Measurements from ENCODE around the gene NFX1.
"Not testable (repeated sequence)": the region's sequence is repeated elsewhere in the genome, so short reads cannot be mapped to it uniquely, and the experiment has no call there.

The NFX1 gene

GRCh38 chr9:33340186-33340585 lies 49.9 kb downstream of the NFX1 start:
- CTCF ChIA-PET, result no interaction called here
- Mint-ChIP-seq H3K9me3 (peaks cover 23% of the 10 kb centered on the region), H3K4me3 (no peak overlapping the region), H3K36me3 (peaks cover 55% of the 10 kb centered on the region), H3K4me1 (peaks cover 9% of the 10 kb centered on the region), H3K27ac (no peak overlapping the region), H3K27me3 (no peaks in the 10 kb centered on the region)
- DNase-seq, result no peak

DNA sequence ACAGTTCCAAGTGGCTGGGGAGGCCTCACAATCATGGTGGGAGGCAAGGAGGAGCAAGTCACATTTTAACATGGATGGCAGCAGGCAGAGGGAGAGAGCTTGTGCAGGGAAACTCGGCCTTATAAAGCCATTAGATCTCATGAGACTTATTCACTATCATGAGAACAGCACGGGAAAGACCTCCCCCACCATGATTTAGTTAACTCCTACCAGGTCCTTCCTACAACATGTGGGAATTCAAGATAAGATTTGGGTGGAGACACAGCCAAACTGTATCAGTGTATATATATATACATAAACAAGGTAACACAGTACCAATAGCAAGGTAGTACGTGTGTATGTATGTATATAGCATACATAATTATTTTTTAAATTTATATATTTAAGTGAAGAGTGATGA lies 50.9 kb downstream of the NFX1 start:
- Mint-ChIP-seq H3K4me1 (peaks cover 9% of the 10 kb centered on the region), H3K27me3 (no peaks in the 10 kb centered on the region), H3K27ac (no peak overlapping the region), H3K9me3 (peaks cover 23% of the 10 kb centered on the region), H3K4me3 (no peak overlapping the region), H3K36me3 (peaks cover 57% of the 10 kb centered on the region)
- DNase-seq, result no peak
- CTCF ChIA-PET, result no interaction called here

DNA sequence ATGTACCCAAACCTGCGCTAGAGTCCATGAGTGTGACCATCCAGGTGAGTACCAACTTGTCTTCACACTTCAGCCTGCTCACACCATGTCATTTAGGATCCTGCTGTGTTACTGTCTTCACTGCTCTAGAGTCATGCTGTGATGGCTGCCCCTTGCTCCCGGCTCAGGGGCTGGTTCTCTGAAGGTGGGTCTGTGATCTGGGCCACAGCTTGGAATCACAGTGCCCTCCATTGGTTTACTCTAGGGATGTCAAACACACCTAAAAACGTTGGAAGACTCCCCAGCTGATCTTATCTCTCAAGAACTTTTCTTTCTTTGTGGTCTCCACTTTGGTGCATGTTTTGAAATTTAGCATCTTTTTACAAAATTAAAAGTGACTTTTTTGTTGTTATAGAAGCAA lies 53.8 kb downstream of the NFX1 start:
- peak overlapping the region; percentile 30 for H3K27ac Mint-ChIP-seq
- H3K4me1 Mint-ChIP-seq, result peaks cover 8% of the 10 kb centered on the region
- no peaks in the 10 kb centered on the region for H3K27me3 Mint-ChIP-seq
- DNase-seq, result no peak
- no peak overlapping the region for H3K4me3 Mint-ChIP-seq
- peaks cover 64% of the 10 kb centered on the region for H3K36me3 Mint-ChIP-seq
- CTCF ChIA-PET, result no interaction called here
- peaks cover 18% of the 10 kb centered on the region for H3K9me3 Mint-ChIP-seq

- H3K4me1 Mint-ChIP-seq, result no peaks in the 10 kb centered on the region
- no peaks in the 10 kb centered on the region for H3K27me3 Mint-ChIP-seq
- no peaks in the 10 kb centered on the region for H3K9me3 Mint-ChIP-seq
- no peak overlapping the region for H3K4me3 Mint-ChIP-seq
- peaks cover 47% of the 10 kb centered on the region for H3K36me3 Mint-ChIP-seq
- H3K27ac Mint-ChIP-seq, result no peak overlapping the region
- CTCF ChIA-PET, result no interaction called here
- DNase-seq, result no peak
Observed at GRCh38 chr9:33346564-33346963, 56.2 kb downstream of the NFX1 start.

DNA sequence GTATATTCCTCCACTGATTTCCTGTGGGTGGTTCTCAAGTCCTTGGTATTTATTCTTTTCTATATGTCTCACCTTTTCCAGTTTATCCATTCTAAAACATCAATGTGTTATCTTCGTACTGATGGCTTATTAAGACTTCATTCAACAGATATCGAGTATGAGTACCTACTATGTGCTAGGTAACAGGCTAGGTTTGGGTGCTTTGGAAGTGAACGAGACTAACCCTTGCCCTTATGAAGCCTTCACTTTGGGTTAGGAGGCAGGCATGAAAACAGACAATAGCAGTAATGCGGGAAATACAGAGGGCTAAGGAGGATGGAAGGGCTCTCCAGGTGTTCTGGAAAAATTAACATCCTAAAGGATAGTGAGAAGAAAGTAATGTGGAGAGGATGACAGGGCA lies 58.7 kb downstream of the NFX1 start:
- no peak for DNase-seq
- Mint-ChIP-seq H3K27ac (no peak overlapping the region), H3K9me3 (no peaks in the 10 kb centered on the region), H3K27me3 (no peaks in the 10 kb centered on the region), H3K4me1 (no peaks in the 10 kb centered on the region), H3K4me3 (no peak overlapping the region), H3K36me3 (peaks cover 42% of the 10 kb centered on the region)
- CTCF ChIA-PET, result no interaction called here

DNA sequence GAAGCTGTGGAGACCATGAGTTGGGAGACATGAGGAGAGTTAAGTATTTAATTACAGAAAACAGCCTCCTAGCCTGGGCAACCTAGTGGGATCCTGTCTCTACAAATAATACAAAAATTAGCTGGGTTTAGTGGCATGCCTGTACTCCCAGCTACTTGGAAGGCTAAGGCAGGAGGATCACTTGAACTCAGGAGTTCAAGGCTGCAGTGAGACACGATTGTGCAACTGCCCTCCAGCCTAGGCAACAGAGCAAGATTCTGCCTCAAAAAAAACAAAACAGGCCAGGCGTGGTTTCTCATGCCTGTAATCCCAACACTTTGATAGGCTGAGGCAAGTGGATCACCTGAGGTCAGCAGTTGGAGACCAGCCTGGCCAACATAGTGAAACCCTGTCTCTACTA lies 59.4 kb downstream of the NFX1 start:
- Mint-ChIP-seq H3K36me3 (peaks cover 44% of the 10 kb centered on the region), H3K4me3 (no peak overlapping the region), H3K27ac (no peak overlapping the region), H3K27me3 (no peaks in the 10 kb centered on the region), H3K4me1 (peaks cover 6% of the 10 kb centered on the region), H3K9me3 (no peaks in the 10 kb centered on the region)
- CTCF ChIA-PET, result interaction anchor here (1.6 kb wide), 1 partner anchor 26 kb away, joined by 5 read pairs; no protein-coding TSS in a partner anchor
- no peak for DNase-seq

- H3K36me3 Mint-ChIP-seq, result peaks cover 44% of the 10 kb centered on the region
- no peak overlapping the region for H3K27ac Mint-ChIP-seq
- H3K27me3 Mint-ChIP-seq, result no peaks in the 10 kb centered on the region
- no peak for DNase-seq
- no peaks in the 10 kb centered on the region for H3K9me3 Mint-ChIP-seq
- H3K4me3 Mint-ChIP-seq, result no peak overlapping the region
- H3K4me1 Mint-ChIP-seq, result peaks cover 11% of the 10 kb centered on the region
- CTCF ChIA-PET, result interaction anchor here (1.6 kb wide), 1 partner anchor 25 kb away, joined by 5 read pairs; no protein-coding TSS in a partner anchor
Observed at GRCh38 chr9:33350310-33350709, 60.0 kb downstream of the NFX1 start.

GRCh38 chr9:33351547-33351946 lies 61.2 kb downstream of the NFX1 start:
- no peaks in the 10 kb centered on the region for H3K27me3 Mint-ChIP-seq
- no peak overlapping the region for H3K27ac Mint-ChIP-seq
- no peaks in the 10 kb centered on the region for H3K9me3 Mint-ChIP-seq

GRCh38 chr9:33354651-33355211 lies 64.4 kb downstream of the NFX1 start:
- Mint-ChIP-seq H3K4me3 (no peak overlapping the region), H3K9me3 (no peaks in the 10 kb centered on the region), H3K27ac (peak overlapping the region; percentile 3), H3K4me1 (peaks cover 11% of the 10 kb centered on the region), H3K36me3 (peaks cover 20% of the 10 kb centered on the region), H3K27me3 (no peaks in the 10 kb centered on the region)
- DNase-seq, result no peak
- CTCF ChIA-PET, result interaction anchor here (0.8 kb wide), 1 partner anchor 67 kb away, joined by 3 read pairs; no protein-coding TSS in a partner anchor

More at GRCh38 chr9:33351547-33351946, 61.2 kb downstream of the NFX1 start:
- H3K4me1 Mint-ChIP-seq, result peaks cover 11% of the 10 kb centered on the region
- no peak for DNase-seq
- H3K36me3 Mint-ChIP-seq, result peaks cover 41% of the 10 kb centered on the region
- CTCF ChIA-PET, result interaction anchor here (1.4 kb wide), 1 partner anchor 65 kb away, joined by 5 read pairs; no protein-coding TSS in a partner anchor
- no peak overlapping the region for H3K4me3 Mint-ChIP-seq

DNA sequence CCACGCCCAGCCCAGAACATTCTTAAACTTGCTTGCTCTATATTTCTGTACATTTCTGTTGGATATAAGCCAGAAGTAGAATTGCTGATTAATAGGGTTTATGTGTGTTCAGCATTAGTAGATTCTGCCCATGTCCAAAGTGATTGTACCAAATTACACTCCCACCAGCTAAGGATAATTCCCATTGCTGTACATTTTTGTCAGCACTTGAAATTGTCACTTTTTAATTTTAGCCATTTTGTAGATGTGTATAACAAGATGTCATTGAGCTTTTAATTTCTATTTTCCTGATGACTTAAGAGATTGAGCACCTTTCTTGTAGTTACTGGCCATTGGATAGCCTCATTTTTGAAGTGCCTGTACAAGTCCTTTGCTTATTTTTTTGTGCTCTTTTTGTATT lies 65.6 kb downstream of the NFX1 start:
- Mint-ChIP-seq H3K4me3 (no peak overlapping the region), H3K36me3 (peaks cover 20% of the 10 kb centered on the region), H3K27me3 (no peaks in the 10 kb centered on the region)

DNA sequence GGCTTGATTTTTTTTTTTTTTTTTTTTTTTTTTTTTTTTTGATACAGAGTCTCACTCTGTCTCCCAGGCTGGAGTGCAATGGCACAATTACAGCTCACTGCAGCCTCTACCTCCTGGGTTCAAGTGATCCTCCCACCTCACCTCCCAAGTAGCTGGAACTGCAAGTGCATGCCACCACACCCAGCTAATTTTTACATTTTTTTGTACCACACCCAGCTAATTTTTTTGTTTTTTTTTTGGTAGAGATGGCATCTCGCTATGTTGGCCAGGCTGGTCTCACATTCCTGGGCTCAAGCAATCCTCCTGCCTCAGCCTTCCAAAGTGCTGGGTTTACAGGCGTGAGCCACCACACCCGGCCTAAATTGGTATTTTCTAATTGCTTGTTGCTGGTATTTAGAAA lies 68.3 kb downstream of the NFX1 start:
- H3K27me3 Mint-ChIP-seq, DNase-seq, H3K9me3 Mint-ChIP-seq, CTCF ChIA-PET, H3K27ac Mint-ChIP-seq, H3K4me3 Mint-ChIP-seq: not testable (repeated sequence)
- H3K36me3 Mint-ChIP-seq, result peaks cover 20% of the 10 kb centered on the region
- peaks cover 11% of the 10 kb centered on the region for H3K4me1 Mint-ChIP-seq

More for the DNA sequence above, 65.6 kb downstream of the NFX1 start:
- Mint-ChIP-seq H3K4me1 (peaks cover 11% of the 10 kb centered on the region), H3K9me3 (no peaks in the 10 kb centered on the region), H3K27ac (no peak overlapping the region)
- DNase-seq, result no peak
- CTCF ChIA-PET, result interaction anchor here (1.0 to 1.1 kb wide), 2 partner anchors 19 to 97 kb away, joined by 4 to 6 read pairs; no protein-coding TSS in a partner anchor

DNA sequence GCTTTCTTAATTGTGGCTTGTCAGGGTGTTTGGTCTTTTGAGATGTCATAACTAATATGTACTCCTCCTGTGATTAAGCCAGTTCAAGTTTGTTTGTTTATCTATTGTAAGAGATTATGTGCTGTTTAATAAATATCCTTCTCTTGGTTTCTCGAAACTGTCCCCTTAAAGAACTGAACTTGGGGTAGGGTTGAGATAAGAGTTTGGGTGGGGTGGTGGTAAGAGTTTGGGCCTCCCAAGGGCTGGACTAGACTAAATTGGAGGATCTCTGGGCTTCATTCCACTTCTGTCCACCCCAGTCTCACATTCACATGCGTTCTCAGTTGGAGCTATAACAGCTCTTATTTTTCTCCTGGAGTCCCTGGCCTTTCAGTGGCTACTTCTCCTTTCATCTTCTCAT lies 73.8 kb downstream of the NFX1 start:
- CTCF ChIA-PET, result no interaction called here
- no peak overlapping the region for H3K4me3 Mint-ChIP-seq
- peaks cover 24% of the 10 kb centered on the region for H3K36me3 Mint-ChIP-seq
- H3K27me3 Mint-ChIP-seq, result no peaks in the 10 kb centered on the region
- H3K27ac Mint-ChIP-seq, result no peak overlapping the region
- DNase-seq, result no peak
- no peaks in the 10 kb centered on the region for H3K9me3 Mint-ChIP-seq
- no peaks in the 10 kb centered on the region for H3K4me1 Mint-ChIP-seq

DNA sequence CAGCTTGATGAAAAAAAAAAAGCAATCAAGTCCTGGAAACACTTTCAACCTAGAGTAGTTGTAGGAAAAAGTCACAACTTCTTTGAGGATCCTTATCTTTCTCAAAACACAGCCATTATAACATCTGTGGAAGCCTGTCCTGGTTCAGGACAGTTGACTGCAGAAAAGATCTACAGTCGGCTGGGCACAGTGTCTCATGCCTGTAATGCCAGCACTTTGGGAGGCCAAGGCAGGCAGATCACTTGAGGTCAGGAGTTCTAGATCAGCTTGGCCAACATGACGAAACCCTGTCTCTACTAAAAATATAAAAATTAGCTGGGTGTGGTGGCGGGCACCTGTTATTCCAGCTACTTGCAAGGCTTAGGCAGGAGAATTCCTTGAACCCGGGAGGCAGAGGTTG lies 74.5 kb downstream of the NFX1 start:
- H3K36me3 Mint-ChIP-seq, result peaks cover 27% of the 10 kb centered on the region
- DNase-seq, H3K4me1 Mint-ChIP-seq, H3K9me3 Mint-ChIP-seq, H3K27me3 Mint-ChIP-seq, H3K4me3 Mint-ChIP-seq, H3K27ac Mint-ChIP-seq: not testable (repeated sequence)
- CTCF ChIA-PET, result interaction anchor here (1.0 to 3.1 kb wide), 2 partner anchors 11 to 102 kb away, joined by 3 to 17 read pairs; no protein-coding TSS in a partner anchor

DNA sequence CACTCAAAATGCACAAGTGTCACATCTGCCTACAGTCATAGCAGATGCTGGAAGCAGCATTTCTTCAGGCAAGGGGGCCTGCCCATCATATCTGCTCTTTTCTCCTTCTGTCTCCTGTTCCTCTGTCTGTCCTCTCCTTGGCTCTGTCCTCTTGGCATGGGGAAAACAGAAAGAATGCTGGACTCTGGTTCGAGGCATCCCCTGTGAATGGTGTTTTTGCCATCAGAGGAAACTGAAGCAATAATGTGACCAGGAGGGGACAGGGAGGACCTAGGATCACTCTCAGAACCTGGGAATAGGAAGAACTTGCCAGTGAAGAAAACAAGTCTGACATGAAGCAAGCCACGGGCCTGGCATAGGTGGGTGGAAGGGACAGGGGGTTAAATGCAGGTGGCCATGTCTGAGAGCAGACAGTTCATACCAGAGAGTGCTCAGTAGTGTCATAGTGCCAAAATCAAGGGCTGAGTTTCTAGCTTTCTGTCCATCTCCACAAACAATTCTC lies 76.7 kb downstream of the NFX1 start:
- Mint-ChIP-seq H3K9me3 (no peaks in the 10 kb centered on the region), H3K4me1 (no peaks in the 10 kb centered on the region), H3K27me3 (no peaks in the 10 kb centered on the region), H3K4me3 (no peak overlapping the region), H3K27ac (no peak overlapping the region), H3K36me3 (peaks cover 38% of the 10 kb centered on the region)
- CTCF ChIA-PET, result interaction anchor here (3.1 kb wide), 1 partner anchor 8 kb away, joined by 17 read pairs; no protein-coding TSS in a partner anchor
- DNase-seq, result no peak

DNA sequence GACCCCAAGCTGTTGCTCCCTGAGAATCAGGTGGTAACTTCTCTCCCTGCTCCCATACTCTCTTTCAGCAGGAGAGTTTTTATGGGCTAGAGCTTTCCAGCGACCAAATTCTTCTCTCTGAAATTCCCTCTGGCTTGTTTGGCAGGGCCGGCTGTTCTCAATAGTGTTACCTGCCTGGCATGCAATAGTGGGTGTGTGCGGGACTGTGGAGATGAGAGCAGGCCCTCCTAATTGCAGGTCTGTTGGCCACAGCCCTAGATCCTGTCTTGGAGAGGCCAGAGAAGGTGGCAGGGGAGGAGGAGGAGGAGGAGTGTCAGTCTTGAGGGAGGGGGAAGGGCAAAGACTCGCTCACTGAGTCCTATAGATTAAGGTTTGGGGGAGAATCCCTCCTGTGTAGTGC lies 82.6 kb downstream of the NFX1 start:
- H3K36me3 Mint-ChIP-seq, result peaks cover 15% of the 10 kb centered on the region
- no peak overlapping the region for H3K4me3 Mint-ChIP-seq
- no peak for DNase-seq
- no peak overlapping the region for H3K27ac Mint-ChIP-seq
- CTCF ChIA-PET, result interaction anchor here (1.1 to 5.4 kb wide), 7 partner anchors 11 to 93 kb away, joined by 4 to 99 read pairs (median 25); partner anchors contain the start of genes AQP3 and AQP7
- H3K4me1 Mint-ChIP-seq, result peaks cover 18% of the 10 kb centered on the region
- H3K27me3 Mint-ChIP-seq, result no peaks in the 10 kb centered on the region
- no peaks in the 10 kb centered on the region for H3K9me3 Mint-ChIP-seq

All from activated naive CD4-positive, alpha-beta T cell treated with anti-CD3 and anti-CD28 coated beads, Interleukin-2, amount 10 ng/mL, durations not matched to agents 7 days and 5 days (primary cell).